HepG2 (cell line): ENCODE data around the gene CELSR3. TPM values are rescaled to one million over a fixed set of nuclear protein-coding genes. Genes with fewer than 3 reads are reported as not detected.

Source experiments
- ATAC-seq: fragments of 200-7000 bp; cut with Tn5 transposase; 3 replicates; pipeline ENCODE4 v1.9.1; 2020; ENCODE audit warnings: mild to moderate bottlenecking, moderate library complexity
- BruUV-seq: library from RNA; stranded (reverse); fragments of 400-500 nt; replicated peaks from 2 replicates; lab custom pipeline; 2021; lab: Mats Ljungman, UMichigan
- CTCF ChIA-PET: fragments of 300-600 bp; formaldehyde crosslinking; extraction: SDS; loops from one replicate; lab custom pipeline; 2021; ENCODE audit warnings: low total read pairs, inconsistent platforms, low intra/inter-chr PET ratio; lab: Yijun Ruan, JAX
- POLR2A ChIA-PET: fragments of 350-600 bp; sonication (Branson Sonifier 250); formaldehyde crosslinking; loops from one replicate; lab custom pipeline; 2020; ENCODE audit warnings: antibody characterized with exemption, inconsistent platforms; lab: Yijun Ruan, JAX
- DNase-seq: peaks from one replicate; pipeline ENCODE4 v3.0.0-alpha.2; 2015; ENCODE audit warnings: low spot score
- FAIRE-seq: peaks from 3 replicates; lab custom pipeline; 2011; peaks lifted over from hg19 to GRCh38; lab: Jason Lieb, UNC
- H2AFZ ChIP-seq: one replicate; pipeline ENCODE4 v1.6.1; 2011; ENCODE audit warnings: low read length, inconsistent platforms
- H3K27ac ChIP-seq: fragments of 300-600 bp; 3 replicates; pipeline ENCODE4 v1.8.0; 2011; ENCODE audit warnings: mixed run types, mild to moderate bottlenecking, mixed read lengths, low read length, inconsistent platforms; ENCODE audit not compliant: insufficient read depth; ENCODE audit errors: extremely low read length
- H3K27me3 ChIP-seq, 2 experiments: fragments of 200-600 bp in 1 of 2; 2 replicates in 1 of 2; 3 replicates in 1 of 2; pipeline versions ENCODE4 v1.6.0 to v1.8.0; 2011; ENCODE audit warnings: low read length in 2 of 2, mild to moderate bottlenecking in 2 of 2, moderate library complexity in 2 of 2, inconsistent platforms in 1 of 2; ENCODE audit not compliant: insufficient read depth in 2 of 2, control insufficient read depth in 1 of 2
- H3K36me3 ChIP-seq, 2 experiments: fragments of 200-600 bp in 1 of 2; replicated peaks in 1 of 2; 2 replicates in 1 of 2; 3 replicates in 1 of 2; pipeline versions ENCODE4 v1.5.1 to v1.8.0; 2011; ENCODE audit warnings: low read length in 2 of 2, inconsistent platforms in 1 of 2; ENCODE audit not compliant: insufficient read depth in 2 of 2, control insufficient read depth in 1 of 2
- H3K4me1 ChIP-seq: 2 replicates; pipeline ENCODE4 v1.5.1; 2012; ENCODE audit warnings: low read length, inconsistent platforms; ENCODE audit not compliant: insufficient read depth
- H3K4me2 ChIP-seq: 2 replicates; pipeline ENCODE4 v1.6.0; 2011; ENCODE audit warnings: low read depth, low read length, inconsistent platforms
- H3K4me3 ChIP-seq, 3 experiments: fragments of 200-600 bp in 1 of 3; sonication (generic), shearing (Covaris generic) in 1 of 3; replicated peaks in 1 of 3; 2 replicates each; pipeline ENCODE4 v1.5.1; 2011 to 2016; ENCODE audit warnings: low read length in 3 of 3, inconsistent platforms in 2 of 3, low read depth in 2 of 3, mild to moderate bottlenecking in 2 of 3, control low read depth in 1 of 3, mixed read lengths in 1 of 3; ENCODE audit not compliant: insufficient read depth in 1 of 3
- H3K79me2 ChIP-seq: one replicate; pipeline ENCODE4 v1.6.1; 2011; ENCODE audit warnings: low read length, inconsistent platforms; ENCODE audit not compliant: insufficient read depth
- H3K9ac ChIP-seq: 2 replicates; pipeline ENCODE4 v1.6.0; 2011; ENCODE audit warnings: mild to moderate bottlenecking, low read depth, low read length, inconsistent platforms; ENCODE audit not compliant: insufficient read depth
- H3K9me3 ChIP-seq: 2 replicates; pipeline ENCODE4 v1.5.1; 2012; ENCODE audit warnings: mild to moderate bottlenecking, low read length
- H4K20me1 ChIP-seq: 2 replicates; pipeline ENCODE4 v1.6.0; 2011; ENCODE audit warnings: inconsistent platforms, mild to moderate bottlenecking, low read length, moderate library complexity; ENCODE audit not compliant: insufficient read depth
- ESRRA ChIP-seq: sonication (generic); formaldehyde crosslinking; IDR thresholded peaks from 2 replicates; pipeline ENCODE4 v1.5.1; 2020; ENCODE audit warnings: mild to moderate bottlenecking, low read depth, missing genetic modification reagents
- FOXM1 ChIP-seq: sonication (generic); formaldehyde crosslinking; IDR thresholded peaks from 2 replicates; pipeline ENCODE4 v1.5.0; 2020; ENCODE audit warnings: missing genetic modification reagents
- HNRNPH1 ChIP-seq: fragments of 200-400 bp; formaldehyde crosslinking; optimal IDR thresholded peaks from 2 replicates; pipeline ENCODE3; 2017; ENCODE audit warnings: mild to moderate bottlenecking, low read depth, low read length
- HNRNPL ChIP-seq: fragments of 200-400 bp; formaldehyde crosslinking; IDR thresholded peaks from 2 replicates; pipeline ENCODE4 v1.6.1; 2017; ENCODE audit warnings: mild to moderate bottlenecking, low read depth, low read length
- IRX3 ChIP-seq: sonication (generic); formaldehyde crosslinking; IDR thresholded peaks from 2 replicates; pipeline ENCODE4 v1.8.1; 2023; ENCODE audit warnings: mild to moderate bottlenecking, low read depth, missing genetic modification reagents, borderline replicate concordance
- KDM6A ChIP-seq: IDR thresholded peaks from 2 replicates; pipeline ENCODE4 v1.6.1; 2016; ENCODE audit warnings: low read depth
- RNF2 ChIP-seq: fragments of 450-650 bp; conservative IDR thresholded peaks from 2 replicates; pipeline ENCODE4 v1.6.1; 2016; ENCODE audit warnings: low read depth
- ZNF274 ChIP-seq: sonication (generic); formaldehyde crosslinking; IDR thresholded peaks from 2 replicates; pipeline ENCODE4 v1.5.1; 2020; ENCODE audit warnings: mild to moderate bottlenecking, missing genetic modification reagents
- ZNF350 ChIP-seq: sonication (generic); formaldehyde crosslinking; IDR thresholded peaks from 2 replicates; pipeline ENCODE4 v1.4.0; 2020; ENCODE audit warnings: mild to moderate bottlenecking, low read depth, missing genetic modification reagents, borderline replicate concordance
- ZNF562 ChIP-seq: sonication (generic); formaldehyde crosslinking; IDR thresholded peaks from 2 replicates; pipeline ENCODE4 v1.8.0; 2022; ENCODE audit warnings: missing genetic modification reagents, borderline replicate concordance
- ZNF713 ChIP-seq: sonication (generic); formaldehyde crosslinking; IDR thresholded peaks from 2 replicates; pipeline ENCODE4 v1.4.0; 2020; ENCODE audit warnings: mild to moderate bottlenecking, missing genetic modification reagents
- ZNF83 ChIP-seq: sonication (generic); formaldehyde crosslinking; IDR thresholded peaks from 2 replicates; pipeline ENCODE4 v1.4.0; 2020; ENCODE audit warnings: missing genetic modification reagents, mild to moderate bottlenecking, borderline replicate concordance
- WGBS: methylation state at CpG from one replicate; pipeline ENCODE4 v1.1.6; 2017; ENCODE audit warnings: low lambda C conversion rate; 5-methylcytosine and 5-hydroxymethylcytosine counted together
- in situ Hi-C: cut with HindIII; loops from 2 replicates; pipeline ENCODE4 v1.10.0; 2017; ENCODE audit warnings: low pct_unique_long_range_greater_than_20kb; ENCODE audit not compliant: extremely low pct_ligation_motif_present
- intact Hi-C: fragments of 100-400 bp; cut with micrococcal nuclease; formaldehyde crosslinking; loops from one replicate; pipeline ENCODE4 v1.10.0; 2022; ENCODE audit not compliant: unreplicated experiment
- polyA plus RNA-seq, 8 experiments: library from polyadenylated mRNA; depleted of rRNA in 3 of 8; stranded (reverse) in 7 of 8; unstranded in 1 of 8; fragments of >200 nt; fragmentation: Illumina TruSeq in 4 of 8; extraction: Trizol in 4 of 8; gene quantifications; 2 replicates each; pipeline versions ENCODE4 v1.2.1 to v1.2.3, GENCODE V29; 2011 to 2016; ENCODE audit warnings: low read depth in 4 of 8, missing spikeins in 1 of 8, mixed read lengths in 1 of 8; ENCODE audit not compliant: insufficient read depth in 1 of 8
- total RNA-seq, 5 experiments: library from RNA; depleted of rRNA; stranded (reverse); fragments of >200 nt; fragmentation: Illumina TruSeq; extraction: Trizol; gene quantifications; 2 replicates each; pipeline ENCODE4 v1.2.3, GENCODE V29; 2016; ENCODE audit warnings: low read depth in 1 of 5
- TF ChIP-seq, protein P1 (sequence below): sonication (generic); formaldehyde crosslinking; IDR thresholded peaks from 2 replicates; pipeline ENCODE4 v1.5.0; 2020; ENCODE audit warnings: missing genetic modification reagents

CELSR3 gene
- total and polyA plus RNA-seq, 2 of the 13 experiments (the other 11 are each of a cell fraction or from before 2014, with no cell fraction given): 5.4 to 6.7 TPM

- Histone ChIP-seq H3K4me2 (no peak overlapping the region), H3K36me3 (peaks cover 39 to 63% of the 10 kb centered on the region in 2 experiments), H3K79me2 (peaks cover 25% of the 10 kb centered on the region), H3K4me1 (peaks cover 20% of the 10 kb centered on the region), H3K9me3 (no peaks in the 10 kb centered on the region), H4K20me1 (0 out of 2 replicates have a peak, but pooled peaks cover 4% of the 10 kb centered on the region), H3K27ac (no peak overlapping the region), H3K4me3 (no peak overlapping the region), H3K27me3 (no peaks in the 10 kb centered on the region; a peak in 1 of 5 replicates), H3K9ac (no peak overlapping the region), H2AFZ (no peak overlapping the region)
- intact Hi-C loops: no loop called here
- in situ Hi-C loops: no loop called here
- no TSS peak for BruUV-seq
- FAIRE-seq (no peak), DNase-seq (no peak), ATAC-seq (no peak)
- WGBS: 98% methylated on average over 9 of the region's 17 CpGs
- ChIA-PET POLR2A (interaction anchor here (0.9 kb wide), 1 partner anchor 17 kb away, joined by 3 read pairs; no protein-coding TSS in a partner anchor), CTCF (no interaction called here)
- TF ChIP-seq FOXM1 (CRISPR knock-in tag) (no peak), ZNF274 (CRISPR knock-in tag) (no peak), IRX3 (no peak), ZNF350 (CRISPR knock-in tag) (no peak), HNRNPH1 (no peak), HNRNPL (no peak), ZNF713 (CRISPR knock-in tag) (no peak), ZNF562 (CRISPR knock-in tag) (no peak), ESRRA (no peak), ZNF83 (CRISPR knock-in tag) (no peak), KDM6A (no peak), RNF2 (no peak)
- TF ChIP-seq, protein P1, sequence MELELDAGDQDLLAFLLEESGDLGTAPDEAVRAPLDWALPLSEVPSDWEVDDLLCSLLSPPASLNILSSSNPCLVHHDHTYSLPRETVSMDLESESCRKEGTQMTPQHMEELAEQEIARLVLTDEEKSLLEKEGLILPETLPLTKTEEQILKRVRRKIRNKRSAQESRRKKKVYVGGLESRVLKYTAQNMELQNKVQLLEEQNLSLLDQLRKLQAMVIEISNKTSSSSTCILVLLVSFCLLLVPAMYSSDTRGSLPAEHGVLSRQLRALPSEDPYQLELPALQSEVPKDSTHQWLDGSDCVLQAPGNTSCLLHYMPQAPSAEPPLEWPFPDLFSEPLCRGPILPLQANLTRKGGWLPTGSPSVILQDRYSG (CRISPR knock-in tag): no peak
Observed at GRCh38 chr3:48680811-48681540, 18.3 kb upstream of the CELSR3 start.
